Gastroesophageal sphincter (tissue), 3 donors: ENCODE results near the gene TMEM100.

Experiments used
- EP300 ChIP-seq: sonication (generic); formaldehyde crosslinking; IDR thresholded peaks from one replicate; pipeline ENCODE4 v1.6.1; 2017; ENCODE audit warnings: antibody characterized with exemption, mild to moderate bottlenecking
- POLR2A ChIP-seq, 2 donors: fragments of 450-650 bp; IDR thresholded peaks; one replicate each; pipeline ENCODE4 v1.6.1; 2017; ENCODE audit warnings: antibody characterized with exemption in 2 of 2, mild to moderate bottlenecking in 2 of 2, moderate library complexity in 1 of 2
- POLR2AphosphoS5 ChIP-seq: sonication (generic); formaldehyde crosslinking; IDR thresholded peaks from one replicate; pipeline ENCODE4 v1.6.1; 2017; ENCODE audit warnings: antibody characterized with exemption
- TF ChIP-seq, protein P1 (sequence below), 4 experiments: fragments of 200-600 bp in 2 of 4; fragments of 450-650 bp in 2 of 4; sonication (generic) in 1 of 4; IDR thresholded peaks; one replicate each; pipeline ENCODE4 v1.5.1; 2017 to 2019; ENCODE audit warnings: antibody characterized with exemption in 4 of 4, mild to moderate bottlenecking in 2 of 4, moderate library complexity in 2 of 4

DNA sequence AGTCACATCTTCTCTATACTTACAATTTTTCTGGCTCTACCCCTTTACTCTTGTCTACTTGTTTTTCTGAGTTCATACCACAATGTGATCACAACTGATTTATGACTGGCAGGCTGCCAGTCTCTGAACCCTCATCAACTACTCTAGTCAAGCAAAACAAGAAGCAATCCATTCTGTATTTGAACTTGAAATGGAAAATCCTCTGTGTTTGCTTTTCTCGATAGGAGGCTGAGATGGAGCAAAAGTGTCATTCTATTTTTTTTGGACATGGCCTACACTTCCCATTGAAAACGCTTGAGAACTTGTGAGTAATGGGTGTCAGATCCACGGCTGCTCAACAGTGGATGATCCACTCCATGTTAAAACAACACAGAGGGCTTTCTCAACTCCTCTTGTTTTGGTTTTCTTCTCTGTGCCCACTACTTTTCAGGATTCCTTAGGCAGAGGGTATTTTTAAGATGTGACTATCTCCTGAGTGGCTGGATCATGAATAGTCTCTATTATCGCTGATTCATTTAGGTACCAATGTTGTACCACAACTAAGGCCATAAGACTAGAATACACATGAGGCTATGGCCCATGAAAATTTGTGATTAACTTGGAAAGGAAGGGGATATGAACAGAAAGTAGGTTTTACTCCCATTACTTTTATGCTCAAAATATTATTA lies 11.7 kb downstream of the TMEM100 start:
- TF ChIP-seq, protein P1, sequence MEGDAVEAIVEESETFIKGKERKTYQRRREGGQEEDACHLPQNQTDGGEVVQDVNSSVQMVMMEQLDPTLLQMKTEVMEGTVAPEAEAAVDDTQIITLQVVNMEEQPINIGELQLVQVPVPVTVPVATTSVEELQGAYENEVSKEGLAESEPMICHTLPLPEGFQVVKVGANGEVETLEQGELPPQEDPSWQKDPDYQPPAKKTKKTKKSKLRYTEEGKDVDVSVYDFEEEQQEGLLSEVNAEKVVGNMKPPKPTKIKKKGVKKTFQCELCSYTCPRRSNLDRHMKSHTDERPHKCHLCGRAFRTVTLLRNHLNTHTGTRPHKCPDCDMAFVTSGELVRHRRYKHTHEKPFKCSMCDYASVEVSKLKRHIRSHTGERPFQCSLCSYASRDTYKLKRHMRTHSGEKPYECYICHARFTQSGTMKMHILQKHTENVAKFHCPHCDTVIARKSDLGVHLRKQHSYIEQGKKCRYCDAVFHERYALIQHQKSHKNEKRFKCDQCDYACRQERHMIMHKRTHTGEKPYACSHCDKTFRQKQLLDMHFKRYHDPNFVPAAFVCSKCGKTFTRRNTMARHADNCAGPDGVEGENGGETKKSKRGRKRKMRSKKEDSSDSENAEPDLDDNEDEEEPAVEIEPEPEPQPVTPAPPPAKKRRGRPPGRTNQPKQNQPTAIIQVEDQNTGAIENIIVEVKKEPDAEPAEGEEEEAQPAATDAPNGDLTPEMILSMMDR (IDR thresholded peaks at IDR 0.05) = no peak
- TF ChIP-seq POLR2A (IDR thresholded peaks at IDR 0.05) (no peak), EP300 (no peak), POLR2AphosphoS5 (no peak)
